ENCODE measurements around the gene TGFBI.

Gene TGFBI

GRCh38 chr5:136061630-136062365, 33.0 kb downstream of the TGFBI start:
- in situ Hi-C loops (cut with MboI; ENCODE audit: low sequenced_read_pairs): no loop called here

- in situ Hi-C loops (cut with MboI; ENCODE audit: low sequenced_read_pairs): no loop called here
Measured at GRCh38 chr5:136062366-136063274, 33.8 kb downstream of the TGFBI start.

- in situ Hi-C loops (cut with MboI; ENCODE audit: low sequenced_read_pairs): no loop called here
Measured at GRCh38 chr5:136063778-136064465, 35.1 kb downstream of the TGFBI start.

- in situ Hi-C loops (cut with MboI; ENCODE audit: low sequenced_read_pairs): no loop called here
Measured at GRCh38 chr5:136064510-136064909, 35.7 kb downstream of the TGFBI start.

GRCh38 chr5:136065588-136065987, 36.8 kb downstream of the TGFBI start:
- in situ Hi-C loops (cut with MboI; ENCODE audit: low sequenced_read_pairs): no loop called here

GRCh38 chr5:136066661-136067271, 38.0 kb downstream of the TGFBI start:
- in situ Hi-C loops (cut with MboI; ENCODE audit: low sequenced_read_pairs): no loop called here

- in situ Hi-C loops (cut with MboI; ENCODE audit: low sequenced_read_pairs): no loop called here
Measured at GRCh38 chr5:136067422-136067821, 38.6 kb downstream of the TGFBI start.

GRCh38 chr5:136070486-136071285, 41.9 kb downstream of the TGFBI start:
- in situ Hi-C loops (cut with MboI; ENCODE audit: low sequenced_read_pairs): no loop called here

- in situ Hi-C loops (cut with MboI; ENCODE audit: low sequenced_read_pairs): no loop called here
Measured at GRCh38 chr5:136073714-136074529, 45.1 kb downstream of the TGFBI start.

GRCh38 chr5:136075466-136075891, 46.7 kb downstream of the TGFBI start:
- in situ Hi-C loops (cut with MboI; ENCODE audit: low sequenced_read_pairs): no loop called here

GRCh38 chr5:136076067-136076466, 47.3 kb downstream of the TGFBI start:
- in situ Hi-C loops (cut with MboI; ENCODE audit: low sequenced_read_pairs): no loop called here

GRCh38 chr5:136076881-136077445, 48.2 kb downstream of the TGFBI start:
- in situ Hi-C loops (cut with MboI; ENCODE audit: low sequenced_read_pairs): no loop called here

- in situ Hi-C loops (cut with MboI; ENCODE audit: low sequenced_read_pairs): no loop called here
Measured at GRCh38 chr5:136079195-136079985, 50.6 kb downstream of the TGFBI start.

- in situ Hi-C loops (cut with MboI; ENCODE audit: low sequenced_read_pairs): no loop called here
Measured at GRCh38 chr5:136080113-136080482, 51.3 kb downstream of the TGFBI start.

- in situ Hi-C loops (cut with MboI; ENCODE audit: low sequenced_read_pairs): no loop called here
Measured at GRCh38 chr5:136080483-136081216, 51.9 kb downstream of the TGFBI start.

- in situ Hi-C loops (cut with MboI; ENCODE audit: low sequenced_read_pairs): no loop called here
Measured at GRCh38 chr5:136081217-136081591, 52.4 kb downstream of the TGFBI start.

GRCh38 chr5:136082390-136083193, 53.8 kb downstream of the TGFBI start:
- in situ Hi-C loops (cut with MboI; ENCODE audit: low sequenced_read_pairs): no loop called here
